HG02885 (cell line): ENCODE data around the gene FAM81A.
A peak's percentile ranks its signal among the peaks of the same experiment; 100 is the strongest.
"Not testable (repeated sequence)": the region's sequence is repeated elsewhere in the genome, so short reads cannot be mapped to it uniquely, and the experiment has no call there.

Experiments
- ATAC-seq: cut with Tn5 transposase; IDR thresholded peaks from one replicate; pipeline ENCODE4 v1.9.1; 2021; ENCODE audit warnings: mild to moderate bottlenecking; ENCODE audit not compliant: unreplicated experiment, poor library complexity

The FAM81A gene

GRCh38 chr15:59473226-59473625, 35.2 kb downstream of the FAM81A start:
- ATAC-seq = no peak

GRCh38 chr15:59475161-59475560, 37.2 kb downstream of the FAM81A start:
- not testable (repeated sequence) for ATAC-seq

GRCh38 chr15:59484399-59484798, 46.4 kb downstream of the FAM81A start:
- ATAC-seq = no peak

GRCh38 chr15:59485036-59485435, 47.0 kb downstream of the FAM81A start:
- no peak for ATAC-seq

- not testable (repeated sequence) for ATAC-seq
Measured at GRCh38 chr15:59489485-59489884, 51.5 kb downstream of the FAM81A start.

- no peak for ATAC-seq
Measured at GRCh38 chr15:59491062-59491461, 53.1 kb downstream of the FAM81A start.

- peak; percentile 51 for ATAC-seq
Measured at GRCh38 chr15:59492389-59493377, 54.7 kb downstream of the FAM81A start.

- ATAC-seq = no peak
Measured at GRCh38 chr15:59501597-59501996, 63.6 kb downstream of the FAM81A start.

- no peak for ATAC-seq
Measured at GRCh38 chr15:59515190-59515589, 77.2 kb downstream of the FAM81A start.

GRCh38 chr15:59516655-59517461, 78.9 kb downstream of the FAM81A start:
- no peak for ATAC-seq

GRCh38 chr15:59519329-59519728, 81.3 kb downstream of the FAM81A start:
- no peak for ATAC-seq

- no peak for ATAC-seq
Measured at GRCh38 chr15:59521443-59521842, 83.5 kb downstream of the FAM81A start.

- no peak for ATAC-seq
Measured at GRCh38 chr15:59522988-59523461, 85.0 kb downstream of the FAM81A start.

GRCh38 chr15:59523702-59524101, 85.7 kb downstream of the FAM81A start:
- no peak for ATAC-seq

GRCh38 chr15:59524331-59524731, 86.3 kb downstream of the FAM81A start:
- ATAC-seq = no peak

GRCh38 chr15:59526466-59526865, 88.5 kb downstream of the FAM81A start:
- ATAC-seq = not testable (repeated sequence)

GRCh38 chr15:59528429-59528828, 90.4 kb downstream of the FAM81A start:
- ATAC-seq = no peak

GRCh38 chr15:59528961-59529402, 91.0 kb downstream of the FAM81A start:
- peak; percentile 52 for ATAC-seq

GRCh38 chr15:59531066-59531675, 93.2 kb downstream of the FAM81A start:
- ATAC-seq = no peak

- peak; percentile 50 for ATAC-seq
Measured at GRCh38 chr15:59532770-59533379, 94.9 kb downstream of the FAM81A start.
